GM19023 (cell line): Measurements from ENCODE around the gene PDXDC1.
"Not testable (repeated sequence)": the region's sequence is repeated elsewhere in the genome, so short reads cannot be mapped to it uniquely, and the experiment has no call there.

Experiments used
- ATAC-seq: cut with Tn5 transposase; IDR thresholded peaks from one replicate; pipeline ENCODE4 v1.9.1; 2021; ENCODE audit warnings: mild to moderate bottlenecking, moderate library complexity; ENCODE audit not compliant: unreplicated experiment

Gene PDXDC1

DNA sequence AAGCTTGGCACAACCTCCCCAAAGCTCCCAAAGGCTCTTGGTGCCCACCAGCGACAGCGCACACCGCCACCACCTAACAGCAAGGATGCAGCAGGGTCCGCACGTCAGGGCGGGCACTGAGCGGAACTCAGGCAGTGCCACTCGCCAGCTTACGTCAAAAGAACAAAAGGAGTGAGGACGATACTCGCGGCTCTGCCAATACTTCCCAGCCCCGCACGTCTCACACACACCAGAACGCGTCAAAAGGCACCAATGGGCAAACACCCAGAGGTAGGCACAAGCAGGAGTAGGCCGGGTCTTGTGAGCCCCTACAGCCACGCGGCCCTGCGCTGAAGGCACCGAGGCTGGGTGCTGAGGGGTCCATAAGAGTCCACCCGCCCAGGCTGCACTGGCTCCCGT, 171.4 kb downstream of the PDXDC1 start:
- not testable (repeated sequence) for ATAC-seq

DNA sequence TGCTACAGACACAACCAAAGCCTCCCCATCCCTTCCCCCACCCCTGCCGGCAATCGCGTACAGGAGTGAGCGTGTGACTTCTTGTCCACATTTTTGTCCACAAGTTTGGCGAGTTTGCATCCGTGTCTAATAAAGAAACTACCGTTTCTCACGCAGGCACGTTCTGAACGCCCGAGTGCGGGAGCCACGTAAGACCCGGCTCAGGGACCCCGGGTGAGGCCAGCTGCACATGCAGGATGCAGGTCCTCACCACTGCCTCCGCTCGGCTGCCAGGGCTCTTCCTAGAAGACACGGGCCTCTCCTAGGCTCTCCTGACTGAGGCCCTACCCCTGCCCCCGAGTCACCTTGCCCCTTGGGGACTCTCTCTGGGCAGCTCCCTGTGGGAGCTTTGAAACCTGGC, 174.0 kb downstream of the PDXDC1 start:
- ATAC-seq = not testable (repeated sequence)

DNA sequence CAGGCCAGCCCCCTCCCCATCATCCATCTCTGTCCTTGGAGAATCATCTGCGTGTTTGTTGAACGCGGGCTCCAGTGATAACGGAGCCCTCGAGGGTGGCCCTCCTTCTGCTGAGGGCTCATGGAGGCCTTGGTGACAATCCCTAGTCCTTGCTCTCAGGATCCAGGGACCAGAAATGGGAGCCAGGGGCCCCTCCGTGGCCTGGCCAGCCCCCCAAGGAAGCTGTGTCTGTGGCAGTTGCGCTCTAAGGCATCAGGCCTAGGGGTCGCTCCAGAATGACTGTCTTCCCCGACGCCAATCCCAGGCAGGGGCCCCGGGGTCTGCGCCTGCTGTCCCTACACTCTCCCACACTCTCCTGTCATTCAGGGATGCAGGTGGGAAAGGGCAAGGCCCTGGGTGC, 174.4 kb downstream of the PDXDC1 start:
- ATAC-seq = not testable (repeated sequence)

DNA sequence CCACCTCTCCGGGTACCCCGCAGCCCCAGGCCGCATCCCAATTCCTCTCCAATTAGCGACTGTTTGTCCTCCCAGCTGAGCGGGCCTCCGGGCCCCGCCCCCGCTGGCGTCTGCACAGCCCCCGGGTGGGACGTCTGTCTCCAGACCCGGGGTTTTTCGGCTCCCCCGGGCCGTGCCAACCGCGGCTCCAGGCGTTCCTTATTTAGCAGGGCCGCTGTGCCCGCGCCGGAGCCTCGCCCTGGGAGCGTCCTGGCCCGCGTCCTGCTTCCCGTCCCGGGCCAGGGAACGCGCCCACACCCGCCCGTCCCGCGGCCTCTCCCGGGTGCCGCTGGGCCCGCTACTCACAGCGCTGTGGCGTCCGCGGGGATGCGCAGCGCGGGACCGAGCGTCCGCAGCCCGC, 179.2 kb downstream of the PDXDC1 start:
- ATAC-seq = not testable (repeated sequence)

DNA sequence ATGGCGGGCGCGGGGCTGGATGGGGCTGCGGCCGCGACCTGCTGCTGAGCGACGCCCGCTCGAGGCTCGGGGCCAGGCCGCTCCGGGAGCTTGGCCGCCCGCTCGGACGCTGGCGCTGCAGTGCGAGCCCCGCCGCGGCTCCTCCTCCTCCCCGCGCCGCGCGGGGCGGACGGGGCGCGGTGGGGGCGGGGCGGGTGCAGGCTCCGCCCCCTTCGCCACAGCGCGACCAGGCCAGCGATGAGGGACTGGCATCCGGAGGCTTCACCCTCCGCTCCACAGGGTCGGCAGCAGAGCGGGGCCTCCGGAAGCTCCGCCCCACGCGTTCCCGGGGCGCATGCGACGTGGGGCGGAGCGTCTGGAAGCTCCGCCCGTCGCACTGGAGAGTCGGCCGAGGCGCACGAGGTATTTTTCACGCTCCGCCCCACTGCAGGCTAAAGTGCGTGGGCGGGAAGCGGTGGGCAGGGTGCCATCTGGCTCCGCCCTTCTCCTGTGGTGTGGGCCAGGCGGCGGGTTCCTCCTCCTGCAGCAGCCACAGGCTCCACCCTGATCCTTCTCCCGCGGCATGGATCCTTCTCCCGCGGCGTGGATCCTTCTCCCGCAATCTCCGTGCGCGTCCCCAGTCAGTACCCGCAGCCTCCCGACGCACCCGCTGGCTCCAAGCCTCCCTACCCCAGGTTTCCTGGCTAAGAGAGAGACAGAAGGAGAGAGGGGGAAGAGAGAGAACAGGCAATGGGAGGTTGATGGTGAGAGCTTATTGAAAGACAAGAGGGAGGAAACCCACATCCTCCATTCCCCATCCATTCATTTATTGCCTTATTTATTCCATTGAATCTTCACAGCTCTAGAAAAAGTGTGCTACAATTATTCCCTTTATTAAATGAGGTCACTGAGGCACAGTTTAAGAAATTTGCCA, 180.1 kb downstream of the PDXDC1 start:
- not testable (repeated sequence) for ATAC-seq

DNA sequence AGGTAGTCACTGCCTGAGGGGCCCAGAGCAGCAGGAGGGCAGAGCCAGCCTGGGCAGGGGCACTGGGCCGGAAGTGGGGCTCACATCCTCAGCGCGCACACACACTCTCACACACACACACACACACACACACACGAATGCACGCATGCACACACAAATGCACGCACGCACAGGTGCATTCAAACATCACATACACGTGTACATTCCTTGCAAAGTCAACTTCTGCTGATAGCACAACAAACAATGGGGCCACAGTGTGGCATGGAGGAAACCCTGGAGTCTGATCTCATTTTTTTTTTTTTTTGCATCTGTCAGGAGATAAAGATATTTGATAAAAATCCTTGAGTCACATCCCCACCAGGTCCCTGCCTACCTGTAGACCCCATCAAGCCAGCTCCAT, 182.8 kb downstream of the PDXDC1 start:
- ATAC-seq = not testable (repeated sequence)

DNA sequence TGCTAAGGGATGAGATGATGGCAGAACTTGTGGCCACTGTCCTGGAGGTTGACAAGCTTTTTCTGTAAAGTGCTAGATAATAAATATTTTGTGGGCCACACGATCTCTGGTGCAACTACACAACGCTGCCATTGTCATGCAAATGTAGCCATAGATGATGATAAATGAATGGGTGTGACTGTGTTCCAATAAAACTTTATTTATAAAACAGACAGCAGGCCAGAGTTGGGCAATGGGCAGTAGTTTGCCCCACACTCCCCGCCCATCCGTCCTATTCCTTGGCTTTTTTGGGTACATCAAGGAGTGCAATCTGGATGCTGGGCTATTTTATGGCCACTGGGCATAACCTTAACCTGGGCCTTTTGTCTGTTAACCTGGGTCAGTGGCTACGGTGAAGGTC, 184.8 kb downstream of the PDXDC1 start:
- not testable (repeated sequence) for ATAC-seq

DNA sequence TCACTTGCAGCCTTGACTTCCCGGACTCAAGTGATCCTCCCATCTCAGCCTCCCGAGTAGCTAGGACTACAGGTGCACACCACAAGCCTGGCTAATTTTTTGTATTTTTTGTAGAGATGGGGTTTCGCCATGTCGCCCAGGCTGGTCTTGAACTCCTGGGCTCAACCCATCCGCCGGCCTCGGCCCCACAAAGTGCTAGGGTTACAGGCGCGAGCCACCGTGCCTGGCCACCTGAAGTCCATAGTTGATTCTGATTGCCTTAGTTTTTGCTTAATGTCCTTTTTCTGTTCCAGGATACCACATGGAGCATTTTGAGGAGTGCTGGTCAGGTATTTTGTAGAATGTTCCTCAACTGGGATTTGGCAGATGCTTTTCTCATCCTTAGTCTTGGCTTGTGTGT, 185.7 kb downstream of the PDXDC1 start:
- ATAC-seq = not testable (repeated sequence)

DNA sequence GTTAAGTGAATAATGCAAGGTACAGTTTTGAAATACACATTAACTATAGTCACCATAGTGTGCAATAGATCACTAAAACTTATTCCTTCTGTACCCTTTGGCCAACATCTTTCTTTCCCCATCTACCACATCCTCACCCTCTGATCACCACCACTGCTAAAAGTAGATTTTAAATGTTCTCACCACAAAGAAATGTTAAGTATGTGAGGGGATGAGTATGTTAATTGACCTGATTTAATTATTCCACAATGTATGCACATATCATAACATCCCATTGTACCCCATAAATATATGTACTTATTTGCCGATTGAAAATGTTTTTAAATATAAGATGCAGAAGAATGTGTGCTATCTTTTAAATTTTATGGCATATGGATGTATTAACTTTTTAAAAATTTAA, 188.2 kb downstream of the PDXDC1 start:
- not testable (repeated sequence) for ATAC-seq

DNA sequence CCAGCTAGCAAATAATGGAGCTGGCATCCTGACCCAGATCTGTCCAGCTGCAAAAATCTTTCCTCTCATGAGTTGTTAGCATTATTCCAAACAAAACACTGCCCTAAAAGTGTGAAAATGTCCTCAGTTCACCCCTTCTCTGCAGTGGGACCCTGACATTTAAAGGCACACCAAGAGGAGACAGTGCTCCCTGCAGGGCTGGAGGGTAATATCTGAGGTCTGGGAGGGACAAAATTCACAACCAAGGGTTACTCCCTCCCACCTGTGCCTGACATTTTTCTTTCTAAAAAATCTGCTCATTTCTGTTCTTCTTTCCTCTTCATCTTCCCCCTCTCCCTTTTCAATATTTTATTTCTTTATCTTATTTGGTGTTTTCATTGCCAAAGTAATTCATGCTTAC, 191.4 kb downstream of the PDXDC1 start:
- not testable (repeated sequence) for ATAC-seq

DNA sequence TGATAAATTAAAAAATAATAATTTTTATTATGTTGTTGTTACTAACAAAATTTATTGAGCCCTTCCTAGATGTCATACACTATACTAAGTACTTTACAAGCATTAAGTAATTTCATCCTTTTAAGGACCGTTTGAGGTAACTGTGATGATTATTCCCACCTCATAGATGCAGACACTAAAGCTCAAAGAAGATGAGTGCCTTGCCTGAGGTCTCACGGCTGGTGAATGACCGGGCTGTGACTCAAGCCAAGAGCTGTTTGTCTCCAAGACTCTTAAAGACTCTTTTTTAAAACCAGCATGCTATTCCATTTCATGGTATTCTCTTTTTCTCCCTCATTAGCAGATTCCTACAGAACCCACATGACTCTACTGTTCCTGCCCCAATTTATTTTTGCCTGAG, 193.5 kb downstream of the PDXDC1 start:
- ATAC-seq = not testable (repeated sequence)

DNA sequence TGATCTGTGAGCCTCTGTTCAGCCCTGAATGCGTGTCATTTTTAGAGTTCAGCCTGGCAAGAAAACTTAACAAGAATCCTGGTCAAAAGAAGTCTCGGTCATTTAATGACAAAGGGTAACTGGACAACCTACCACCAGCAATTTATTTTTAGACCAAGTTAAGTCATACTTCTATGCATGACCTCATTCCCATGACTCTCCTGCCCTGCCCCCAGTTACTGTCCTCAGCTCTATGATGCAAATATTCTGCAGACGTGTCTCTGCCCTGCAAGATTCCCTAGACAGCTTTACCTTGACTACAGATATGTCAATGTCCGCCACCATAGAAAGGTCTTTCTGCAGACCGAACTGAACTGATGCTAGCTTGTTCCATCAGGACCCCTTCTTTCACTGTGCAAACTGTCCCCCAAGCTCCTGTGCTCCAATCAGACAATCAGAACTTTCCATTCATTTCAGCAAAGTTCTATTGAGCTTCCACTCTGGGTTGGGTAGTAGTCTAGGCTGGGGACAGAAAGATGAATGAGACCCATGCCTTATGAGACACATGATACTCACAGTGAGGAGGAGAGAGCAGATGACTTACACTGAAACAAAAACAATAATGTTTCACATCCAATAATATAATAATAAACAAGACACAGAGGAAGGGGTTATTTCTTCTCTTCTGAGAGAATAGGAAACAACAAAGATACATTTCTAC, 194.3 kb downstream of the PDXDC1 start:
- ATAC-seq = not testable (repeated sequence)

DNA sequence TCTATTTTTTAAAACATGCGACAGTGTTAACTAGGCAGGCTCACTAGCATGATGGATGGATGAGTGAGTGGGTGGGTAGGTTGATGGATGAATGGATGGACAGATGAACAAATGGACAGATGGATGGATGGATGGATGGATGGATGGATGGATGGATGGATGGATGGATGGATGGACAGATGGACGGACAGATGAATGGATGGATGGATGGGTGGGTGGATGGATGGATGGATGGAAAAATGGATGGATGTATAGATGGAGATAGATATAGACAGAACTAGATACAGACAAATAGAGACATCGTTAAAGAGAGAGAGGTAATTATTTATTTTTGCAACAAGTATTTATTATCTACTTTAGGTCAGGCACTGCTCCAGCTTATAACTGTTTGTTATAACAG, 205.1 kb downstream of the PDXDC1 start:
- not testable (repeated sequence) for ATAC-seq

DNA sequence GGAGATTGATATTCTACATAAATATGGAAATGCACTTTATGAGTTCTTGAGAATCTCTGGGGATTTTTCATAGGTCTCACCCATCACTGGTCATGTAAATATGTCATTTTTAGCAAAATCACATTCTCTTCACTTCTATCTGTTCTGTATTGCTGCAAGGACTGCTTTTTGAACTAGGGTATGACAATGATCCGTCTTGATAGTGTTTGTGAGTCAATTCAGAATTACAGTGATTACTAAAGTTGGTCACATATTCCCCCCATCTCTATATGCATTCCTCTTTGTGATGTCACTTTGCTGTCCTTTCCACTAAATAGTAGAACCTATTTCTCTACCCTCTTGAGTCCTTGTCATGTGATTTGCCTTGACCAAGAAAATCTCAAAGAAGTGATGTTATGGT, 206.1 kb downstream of the PDXDC1 start:
- ATAC-seq = not testable (repeated sequence)

DNA sequence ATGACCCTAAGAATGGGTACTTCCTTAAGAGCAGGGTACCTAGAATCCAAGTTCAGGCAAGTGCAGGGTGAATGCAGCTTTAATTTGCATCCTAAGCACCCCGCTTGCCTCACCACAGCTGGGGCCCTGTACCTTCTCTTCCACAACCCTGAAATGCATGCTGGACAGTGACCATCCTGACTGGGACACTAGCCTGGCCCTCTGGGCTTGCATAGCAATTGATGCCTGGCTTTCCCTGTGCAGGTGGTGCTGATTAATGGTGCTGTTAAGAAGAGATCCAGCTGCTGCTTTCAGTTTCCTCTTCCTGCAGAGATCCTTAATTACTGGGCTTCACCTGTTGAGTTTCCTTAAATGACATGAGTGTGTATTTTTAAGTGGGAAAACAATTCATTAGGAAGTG, 209.2 kb downstream of the PDXDC1 start:
- ATAC-seq = not testable (repeated sequence)
